Erythroblast (primary cell): ENCODE measurements around the gene TAAR6.

Experiments
- DNase-seq, 2 experiments: peaks; one replicate each; lab custom pipeline; 2025; lab: John Stamatoyannopoulos, UW
- GATA1 ChIP-seq: IDR thresholded peaks from 2 replicates; pipeline ENCODE4 v1.6.1; 2011; ENCODE audit warnings: low read depth, mild to moderate bottlenecking, control low read depth, low read length, moderate library complexity
- POLR2A ChIP-seq: IDR thresholded peaks from 2 replicates; pipeline ENCODE4 v1.6.1; 2011; ENCODE audit warnings: mild to moderate bottlenecking, low read length

TAAR6 gene

DNA sequence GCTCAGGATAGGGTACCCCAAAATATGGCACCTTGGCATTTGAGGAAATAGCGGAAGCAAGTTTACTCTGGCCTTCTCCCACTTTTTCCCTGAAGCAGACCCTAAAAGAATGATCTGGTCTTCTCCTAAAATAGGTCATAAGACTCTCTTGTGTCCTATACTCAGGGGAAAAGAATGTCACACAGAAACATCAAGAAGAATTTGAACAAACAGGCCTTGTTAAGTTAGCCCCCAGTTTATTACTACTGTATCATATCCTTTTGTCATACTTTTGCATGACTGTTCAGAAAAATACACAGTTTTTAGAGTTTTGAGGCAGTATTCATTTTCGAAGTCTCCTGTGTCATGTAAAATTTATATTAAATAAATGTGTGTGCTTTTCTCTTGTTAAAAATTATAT, 41.5 kb downstream of the TAAR6 start:
- TF ChIP-seq POLR2A (no peak), GATA1 (no peak)
- no peak for DNase-seq

DNA sequence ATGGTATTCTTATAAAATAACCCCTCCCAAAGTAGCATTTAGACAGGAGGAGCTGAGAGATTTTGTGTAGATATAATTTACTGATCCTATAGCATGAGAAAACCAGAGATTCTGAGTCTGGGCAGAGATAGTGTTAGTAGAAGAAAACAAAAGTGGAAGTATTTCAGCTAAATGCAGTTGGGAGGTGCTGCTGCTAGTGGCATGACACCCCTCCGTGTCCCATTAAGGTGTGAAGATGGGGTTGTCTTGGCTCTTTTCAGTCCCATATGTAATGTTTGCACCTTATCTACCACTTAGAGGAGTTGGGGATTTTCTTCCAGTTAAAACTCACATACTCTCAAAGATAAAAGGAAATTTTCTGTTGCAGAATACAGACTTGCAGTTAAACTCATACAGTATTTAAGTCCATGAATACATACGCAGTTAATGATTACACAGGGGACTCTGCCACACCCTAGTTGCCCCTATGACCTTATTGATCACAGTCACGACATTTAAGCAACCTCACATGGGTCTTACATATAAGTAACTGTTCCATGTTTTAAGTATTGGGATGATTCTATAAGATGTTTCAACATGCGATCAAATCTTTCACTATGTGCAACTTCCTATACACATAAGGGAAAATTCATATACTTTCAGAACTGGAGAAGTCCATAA, 42.5 kb downstream of the TAAR6 start:
- no peak for DNase-seq
- TF ChIP-seq POLR2A (no peak), GATA1 (no peak)

DNA sequence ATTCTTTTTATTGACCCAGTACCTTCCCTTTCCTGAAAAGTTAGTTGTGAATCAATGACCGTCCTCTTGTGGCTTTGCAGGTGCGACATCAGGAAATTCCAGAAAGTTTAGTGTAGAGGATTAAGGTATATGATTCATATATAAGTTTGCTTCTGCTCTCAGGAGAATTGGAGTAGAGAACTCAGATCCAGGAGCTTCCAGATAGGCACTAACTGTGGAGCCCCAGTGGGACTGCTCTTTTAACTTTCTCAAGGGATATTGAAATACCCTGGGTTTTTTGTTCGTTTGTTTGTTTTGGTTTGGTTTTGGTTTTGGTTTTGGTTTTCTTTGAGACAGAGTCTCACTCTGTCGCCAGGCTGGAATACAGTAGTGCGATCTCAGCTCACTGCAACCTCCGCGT, 44.4 kb downstream of the TAAR6 start:
- TF ChIP-seq GATA1 = no peak
- TF ChIP-seq POLR2A = no peak
- DNase-seq = no peak

DNA sequence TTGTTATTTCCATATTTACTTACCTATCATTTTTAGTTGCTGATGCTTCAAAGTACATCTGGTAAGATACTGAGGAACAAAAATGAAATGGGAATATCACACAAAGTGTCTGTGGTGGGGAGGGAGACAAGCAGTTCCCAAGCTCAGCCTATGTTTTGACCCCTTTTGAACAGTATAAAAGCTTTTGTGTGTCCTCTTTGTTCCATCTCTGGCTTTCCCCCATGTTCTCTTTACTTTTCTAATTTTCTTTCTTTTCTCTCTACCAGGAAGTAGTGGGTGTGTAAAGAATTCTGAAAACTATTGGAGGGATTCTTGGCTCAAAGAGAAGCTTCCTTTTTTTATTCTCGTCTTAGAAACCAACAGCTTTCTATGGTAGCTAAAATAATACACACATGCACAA, 46.6 kb downstream of the TAAR6 start:
- TF ChIP-seq POLR2A (no peak), GATA1 (no peak)
- DNase-seq = no peak
